GM06990 (cell line): ENCODE measurements around the gene MYO1D.

Experiments used
- DNase-seq: peaks from one replicate; pipeline ENCODE4 v3.0.0-alpha.2; 2011; ENCODE audit not compliant: insufficient read length; ENCODE audit errors: extremely low read depth
- H3K27me3 ChIP-seq: replicated peaks from 2 replicates; pipeline ENCODE4 v1.6.0; 2011; ENCODE audit warnings: low read length; ENCODE audit not compliant: control insufficient read depth, insufficient read depth
- H3K36me3 ChIP-seq: 2 replicates; pipeline ENCODE4 v1.5.1; 2011; ENCODE audit warnings: low read length; ENCODE audit not compliant: control insufficient read depth, insufficient read depth
- H3K4me3 ChIP-seq: replicated peaks from 2 replicates; pipeline ENCODE4 v1.5.1; 2011; ENCODE audit warnings: low read depth, mild to moderate bottlenecking, control low read depth, low read length
- TF ChIP-seq, protein P1 (sequence below): IDR thresholded peaks from 2 replicates; pipeline ENCODE4 v1.5.1; 2011; ENCODE audit warnings: low read length, control low read depth, mild to moderate bottlenecking, inconsistent platforms; ENCODE audit not compliant: insufficient read depth, poor library complexity, severe bottlenecking

The MYO1D gene

DNA sequence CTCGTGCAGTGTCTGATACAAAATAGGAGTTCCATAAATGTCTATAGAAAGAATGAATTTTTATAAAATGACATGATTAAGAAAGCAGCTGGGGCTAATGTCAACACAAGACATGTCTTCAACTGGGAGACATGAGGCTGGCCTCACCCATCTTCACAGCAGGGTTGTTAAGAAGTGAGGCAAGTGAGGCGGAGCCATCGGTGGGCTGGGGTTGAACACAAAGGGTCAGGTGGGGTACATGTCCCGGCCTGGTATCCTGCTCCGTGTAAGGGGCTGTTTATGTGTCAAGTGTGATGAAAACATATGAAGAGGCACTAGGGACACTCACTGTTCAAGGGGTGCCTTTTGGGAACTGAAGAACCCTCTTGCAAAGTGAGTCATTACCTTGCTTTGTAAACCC is 368.0 kb downstream of the MYO1D start:
- TF ChIP-seq, protein P1, sequence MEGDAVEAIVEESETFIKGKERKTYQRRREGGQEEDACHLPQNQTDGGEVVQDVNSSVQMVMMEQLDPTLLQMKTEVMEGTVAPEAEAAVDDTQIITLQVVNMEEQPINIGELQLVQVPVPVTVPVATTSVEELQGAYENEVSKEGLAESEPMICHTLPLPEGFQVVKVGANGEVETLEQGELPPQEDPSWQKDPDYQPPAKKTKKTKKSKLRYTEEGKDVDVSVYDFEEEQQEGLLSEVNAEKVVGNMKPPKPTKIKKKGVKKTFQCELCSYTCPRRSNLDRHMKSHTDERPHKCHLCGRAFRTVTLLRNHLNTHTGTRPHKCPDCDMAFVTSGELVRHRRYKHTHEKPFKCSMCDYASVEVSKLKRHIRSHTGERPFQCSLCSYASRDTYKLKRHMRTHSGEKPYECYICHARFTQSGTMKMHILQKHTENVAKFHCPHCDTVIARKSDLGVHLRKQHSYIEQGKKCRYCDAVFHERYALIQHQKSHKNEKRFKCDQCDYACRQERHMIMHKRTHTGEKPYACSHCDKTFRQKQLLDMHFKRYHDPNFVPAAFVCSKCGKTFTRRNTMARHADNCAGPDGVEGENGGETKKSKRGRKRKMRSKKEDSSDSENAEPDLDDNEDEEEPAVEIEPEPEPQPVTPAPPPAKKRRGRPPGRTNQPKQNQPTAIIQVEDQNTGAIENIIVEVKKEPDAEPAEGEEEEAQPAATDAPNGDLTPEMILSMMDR, result no peak
- H3K36me3 ChIP-seq, result no peaks in the 10 kb centered on the region
- H3K27me3 ChIP-seq, result no peaks in the 10 kb centered on the region
- no peak for DNase-seq
- no peak overlapping the region for H3K4me3 ChIP-seq

DNA sequence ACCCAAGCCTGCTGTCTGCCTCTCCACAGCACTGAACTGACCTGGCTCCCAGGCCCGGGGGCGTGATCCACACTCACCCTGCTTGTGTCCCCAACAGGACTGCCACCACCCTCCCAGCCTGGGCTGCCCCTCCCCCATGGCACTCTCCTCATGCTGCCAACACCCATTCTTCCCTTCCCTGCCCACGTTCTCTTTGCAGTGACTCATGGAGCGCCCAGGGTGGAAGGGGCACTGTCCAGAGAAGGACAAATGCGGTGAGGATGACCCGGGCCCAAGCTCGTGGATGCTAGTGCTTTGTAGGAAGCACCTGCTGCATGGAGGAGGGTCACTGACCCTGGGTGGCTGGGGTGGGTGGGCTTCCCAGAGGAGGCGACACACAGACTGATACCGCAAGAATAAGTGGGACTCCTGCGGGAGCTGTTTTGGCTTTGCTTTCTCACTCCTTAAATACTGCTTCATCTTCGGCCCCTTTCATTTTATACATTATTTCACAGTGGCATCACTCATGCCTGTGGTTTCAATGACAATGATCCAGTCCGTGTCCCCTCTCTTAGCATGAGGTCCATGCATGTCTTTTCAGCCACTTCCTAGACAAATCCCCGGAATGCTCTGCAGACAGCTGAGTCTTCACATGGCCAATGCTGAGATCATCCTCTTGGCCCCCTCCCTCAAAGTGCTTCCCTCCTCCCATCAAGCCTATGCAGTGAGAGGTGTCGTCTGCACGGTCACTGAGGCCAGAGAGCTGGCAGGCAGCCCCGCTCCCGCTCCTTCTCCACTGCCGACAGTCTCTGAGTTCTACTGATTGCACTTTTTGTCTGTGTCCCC is 372.5 kb downstream of the MYO1D start:
- Histone ChIP-seq H3K27me3 (no peaks in the 10 kb centered on the region), H3K36me3 (no peaks in the 10 kb centered on the region), H3K4me3 (no peak overlapping the region)
- TF ChIP-seq, protein P1, result no peak
- DNase-seq, result no peak

GRCh38 chr17:32503251-32504165 is 373.4 kb downstream of the MYO1D start:
- H3K36me3 ChIP-seq, result no peaks in the 10 kb centered on the region
- TF ChIP-seq, protein P1, result no peak
- no peaks in the 10 kb centered on the region for H3K27me3 ChIP-seq
- no peak overlapping the region for H3K4me3 ChIP-seq
- DNase-seq, result peak; percentile 79

- Histone ChIP-seq H3K27me3 (no peaks in the 10 kb centered on the region), H3K36me3 (no peaks in the 10 kb centered on the region), H3K4me3 (no peak overlapping the region)
- no peak for DNase-seq
- TF ChIP-seq, protein P1, result no peak
These were observed 374.2 kb downstream of the MYO1D start for GRCh38 chr17:32502710-32503109.

- no peaks in the 10 kb centered on the region; the same call in 1 of the 2 replicates for H3K36me3 ChIP-seq
These were observed 374.9 kb downstream of the MYO1D start for GRCh38 chr17:32502013-32502412.

More at GRCh38 chr17:32502013-32502412, 374.9 kb downstream of the MYO1D start:
- H3K27me3 ChIP-seq, result no peaks in the 10 kb centered on the region
- H3K4me3 ChIP-seq, result no peak overlapping the region
- TF ChIP-seq, protein P1, result no peak
- no peak for DNase-seq
